ENCODE results near the gene GPN2. TPM values are rescaled to one million over a fixed set of nuclear protein-coding genes. Genes with fewer than 3 reads are reported as not detected.
A peak's percentile ranks its signal among the peaks of the same experiment; 100 is the strongest.
"Not testable (repeated sequence)": the region's sequence is repeated elsewhere in the genome, so short reads cannot be mapped to it uniquely, and the experiment has no call there.

Gene GPN2
- total RNA-seq, 1 donor from 2014 or later, result 12.4 TPM

GRCh38 chr1:26900815-26901511, 10.9 kb upstream of the GPN2 start:
- DNase-seq (ENCODE audit: low read depth, low spot score), result no peak

GRCh38 chr1:26900001-26900814, 10.1 kb upstream of the GPN2 start, which contains the start of gene GPATCH3:
TSS of gene GPATCH3 (minus strand) at chr1:26900467. CDS start at chr1:26900442, 25 bp downstream.
- DNase-seq (ENCODE audit: low read depth, low spot score), result peak; percentile 73

DNA sequence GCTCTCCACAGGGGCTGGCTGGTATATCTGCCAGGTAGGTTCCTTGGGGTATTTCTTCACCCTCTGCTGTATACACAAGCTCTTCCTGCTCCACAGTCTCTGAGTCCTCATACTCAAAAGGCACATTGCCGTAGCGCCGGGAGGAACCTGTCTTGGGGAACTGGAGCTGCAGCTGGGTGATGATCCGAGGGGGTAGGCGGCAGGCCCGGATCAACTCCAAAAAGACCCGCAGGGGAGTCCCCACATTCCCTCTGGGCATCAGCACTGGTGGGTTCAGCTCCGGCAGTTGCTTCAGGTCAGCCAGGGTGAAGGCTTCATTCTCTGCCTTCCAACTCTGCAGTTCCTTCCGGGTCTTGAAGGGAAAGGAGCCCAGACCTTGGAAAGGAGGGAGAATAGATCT, 7.3 kb upstream of the GPN2 start:
- DNase-seq (ENCODE audit: low read depth, low spot score), result no peak

- no peak for DNase-seq (ENCODE audit: low read depth, low spot score)
These were observed 4.2 kb upstream of the GPN2 start for GRCh38 chr1:26894263-26894662.

GRCh38 chr1:26890467-26890796, 349 bp upstream of the GPN2 start:
- DNase-seq (ENCODE audit: low read depth, low spot score), result no peak

GRCh38 chr1:26888231-26888630, 1.9 kb downstream of the GPN2 start:
- no peak for DNase-seq (ENCODE audit: low read depth, low spot score)

DNA sequence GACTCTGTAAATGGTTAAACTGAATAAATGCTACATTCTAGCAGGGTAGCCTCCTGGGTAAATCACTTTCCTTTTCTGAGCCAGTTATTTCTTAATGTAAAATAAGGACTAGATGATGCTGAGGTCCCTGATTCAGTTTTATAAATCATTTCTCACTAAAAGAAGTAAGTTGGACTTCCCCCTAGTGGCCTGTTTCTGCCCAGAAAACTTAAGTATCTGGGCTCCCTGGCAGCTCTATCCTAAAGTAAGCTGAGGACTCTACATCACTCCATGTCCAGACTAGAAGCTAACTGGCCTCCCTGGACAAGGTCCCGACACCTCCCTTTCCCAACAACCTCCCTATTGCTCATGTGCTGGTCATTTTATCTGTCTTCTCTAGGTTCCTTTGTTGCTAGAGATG, 3.0 kb downstream of the GPN2 start:
- DNase-seq (ENCODE audit: low read depth, low spot score), result no peak

DNA sequence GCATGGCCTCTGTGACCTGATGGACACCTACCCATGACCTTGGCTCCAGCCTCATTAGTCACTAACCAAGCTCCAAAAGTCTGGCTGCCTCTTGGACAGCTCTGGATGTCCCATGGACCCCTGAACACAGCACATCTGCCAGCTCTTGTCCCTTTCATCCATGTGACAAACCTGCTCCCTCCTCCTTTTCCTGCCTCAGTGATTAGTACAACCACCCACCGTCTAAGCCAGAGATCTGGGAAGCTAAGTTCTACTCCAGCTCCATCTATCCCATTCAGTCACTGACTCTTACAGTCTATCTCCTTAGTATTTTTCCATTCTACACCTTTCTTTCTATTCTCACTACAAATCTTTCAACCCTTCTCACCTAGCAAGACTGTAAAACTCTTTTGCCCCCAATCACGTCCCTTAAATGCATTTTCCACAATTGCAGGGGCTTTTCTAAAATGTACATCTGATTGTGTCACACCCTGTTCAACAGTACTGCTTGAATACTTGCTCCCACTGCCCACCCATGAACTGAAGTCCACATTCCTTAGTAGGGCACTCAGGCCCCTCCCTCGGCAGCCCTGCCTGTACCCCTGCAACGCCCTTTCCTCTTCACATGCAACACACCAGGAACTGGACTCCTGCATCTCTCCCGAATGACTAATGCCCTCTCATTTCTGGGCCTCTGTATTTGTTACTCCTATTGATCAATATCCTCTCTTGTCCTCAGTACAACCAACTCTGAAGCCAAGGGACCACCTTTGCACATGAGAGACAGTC, 7.2 kb downstream of the GPN2 start:
- DNase-seq (ENCODE audit: low read depth, low spot score), result no peak

GRCh38 chr1:26881611-26882010, 8.5 kb downstream of the GPN2 start:
- DNase-seq (ENCODE audit: low read depth, low spot score), result not testable (repeated sequence)

DNA sequence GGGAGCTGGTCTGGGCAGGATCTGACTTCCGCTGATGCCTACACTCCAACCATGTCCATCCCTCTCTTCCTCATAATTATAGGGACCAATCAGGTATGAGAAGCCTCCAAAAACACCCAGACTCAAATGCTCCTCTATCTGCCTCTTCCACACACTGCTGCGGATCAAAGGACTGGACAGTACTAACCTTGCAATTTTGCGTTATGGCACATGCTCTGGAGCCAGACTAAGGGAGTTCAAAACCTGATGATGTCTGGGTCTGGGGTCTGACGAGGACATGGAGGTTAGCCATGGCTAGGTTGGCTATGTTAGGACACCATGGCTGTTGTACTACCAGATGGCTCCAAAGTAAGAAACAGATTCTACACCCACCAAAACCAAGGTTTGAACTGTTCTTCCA, 10.3 kb downstream of the GPN2 start:
- no peak for DNase-seq (ENCODE audit: low read depth, low spot score)

GRCh38 chr1:26877326-26877725, 12.8 kb downstream of the GPN2 start:
- DNase-seq (ENCODE audit: low read depth, low spot score), result no peak

GRCh38 chr1:26874896-26875295, 15.2 kb downstream of the GPN2 start:
- no peak for DNase-seq (ENCODE audit: low read depth, low spot score)

GRCh38 chr1:26873097-26873496, 17.0 kb downstream of the GPN2 start:
- not testable (repeated sequence) for DNase-seq (ENCODE audit: low read depth, low spot score)

DNA sequence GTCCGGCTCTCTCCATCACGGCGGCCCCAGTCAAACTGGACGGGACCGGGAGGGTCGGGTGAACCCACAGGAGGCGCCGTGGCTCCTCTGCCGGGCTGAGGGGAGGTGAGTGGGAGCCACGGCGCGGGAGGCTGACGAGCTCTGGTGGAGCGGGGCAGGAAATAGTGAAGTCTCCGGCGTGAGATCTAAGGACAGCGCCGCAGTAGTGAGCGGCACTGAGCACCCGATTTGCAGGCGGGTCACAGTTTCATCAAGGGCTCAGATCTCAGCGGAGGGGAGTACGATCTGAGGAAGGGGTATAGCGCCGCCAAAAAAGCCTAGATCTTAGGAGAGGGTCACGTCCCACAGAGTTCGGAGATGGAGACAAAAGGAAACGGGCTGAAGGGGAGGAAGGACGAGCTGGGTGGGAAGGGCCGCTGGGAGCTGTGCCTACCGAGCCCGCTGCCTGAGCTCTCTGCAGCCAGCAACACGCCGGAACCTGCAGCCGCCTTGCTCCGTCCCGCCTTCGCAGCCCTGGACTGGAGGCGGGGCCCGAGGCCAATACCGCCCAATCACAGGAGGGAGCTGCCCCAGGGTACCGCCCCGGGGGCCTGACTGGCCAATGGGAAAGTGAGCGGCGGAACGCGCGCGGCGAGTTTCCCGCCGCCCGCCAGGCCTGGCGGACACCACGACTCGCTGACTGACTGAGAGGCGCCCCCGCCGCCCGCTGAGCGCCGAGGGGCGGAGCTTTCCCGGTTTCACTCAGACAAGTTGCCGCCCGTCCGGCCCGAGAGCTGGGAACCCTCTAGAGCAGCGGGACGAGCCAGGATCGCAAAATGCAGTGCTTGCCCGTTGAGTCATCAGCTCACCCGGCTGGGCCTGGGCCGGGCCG, 25.2 kb downstream of the GPN2 start:
- peak; percentile 90 for DNase-seq (ENCODE audit: low read depth, low spot score)

DNA sequence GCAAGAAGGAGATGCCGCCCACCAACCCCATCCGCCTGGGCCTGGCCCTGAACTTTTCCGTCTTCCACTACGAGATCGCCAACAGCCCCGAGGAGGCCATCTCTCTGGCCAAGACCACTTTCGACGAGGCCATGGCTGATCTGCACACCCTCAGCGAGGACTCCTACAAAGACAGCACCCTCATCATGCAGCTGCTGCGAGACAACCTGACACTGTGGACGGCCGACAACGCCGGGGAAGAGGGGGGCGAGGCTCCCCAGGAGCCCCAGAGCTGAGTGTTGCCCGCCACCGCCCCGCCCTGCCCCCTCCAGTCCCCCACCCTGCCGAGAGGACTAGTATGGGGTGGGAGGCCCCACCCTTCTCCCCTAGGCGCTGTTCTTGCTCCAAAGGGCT, 26.4 kb downstream of the GPN2 start:
- DNase-seq (ENCODE audit: low read depth, low spot score), result no peak

DNA sequence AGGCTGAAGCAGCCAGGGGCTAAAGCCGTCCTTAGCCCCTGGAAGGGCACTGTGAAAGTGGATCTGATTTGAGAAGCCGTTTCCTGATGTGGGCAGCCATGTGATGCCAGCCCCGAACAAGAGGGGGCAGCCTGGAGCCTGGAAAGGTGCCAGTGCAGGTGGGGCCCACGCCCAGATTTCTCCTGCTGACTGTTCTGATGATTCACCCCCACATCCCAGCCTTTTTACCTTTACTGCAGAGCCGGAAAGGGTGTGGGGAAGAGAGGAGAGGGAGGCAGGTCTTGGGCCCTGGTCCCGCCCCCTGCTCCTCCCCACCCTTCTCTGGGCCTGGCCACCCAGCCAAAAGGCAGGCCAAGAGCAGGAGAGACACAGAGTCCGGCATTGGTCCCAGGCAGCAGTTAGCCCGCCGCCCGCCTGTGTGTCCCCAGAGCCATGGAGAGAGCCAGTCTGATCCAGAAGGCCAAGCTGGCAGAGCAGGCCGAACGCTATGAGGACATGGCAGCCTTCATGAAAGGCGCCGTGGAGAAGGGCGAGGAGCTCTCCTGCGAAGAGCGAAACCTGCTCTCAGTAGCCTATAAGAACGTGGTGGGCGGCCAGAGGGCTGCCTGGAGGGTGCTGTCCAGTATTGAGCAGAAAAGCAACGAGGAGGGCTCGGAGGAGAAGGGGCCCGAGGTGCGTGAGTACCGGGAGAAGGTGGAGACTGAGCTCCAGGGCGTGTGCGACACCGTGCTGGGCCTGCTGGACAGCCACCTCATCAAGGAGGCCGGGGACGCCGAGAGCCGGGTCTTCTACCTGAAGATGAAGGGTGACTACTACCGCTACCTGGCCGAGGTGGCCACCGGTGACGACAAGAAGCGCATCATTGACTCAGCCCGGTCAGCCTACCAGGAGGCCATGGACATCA, 27.1 kb downstream of the GPN2 start, which contains the start of gene SFN:
Gene SFN (plus strand): TSS at position 369 of the 904 bp plus-strand sequence. CDS start 64 bp downstream, at position 433.
- DNase-seq (ENCODE audit: low read depth, low spot score), result no peak

DNA sequence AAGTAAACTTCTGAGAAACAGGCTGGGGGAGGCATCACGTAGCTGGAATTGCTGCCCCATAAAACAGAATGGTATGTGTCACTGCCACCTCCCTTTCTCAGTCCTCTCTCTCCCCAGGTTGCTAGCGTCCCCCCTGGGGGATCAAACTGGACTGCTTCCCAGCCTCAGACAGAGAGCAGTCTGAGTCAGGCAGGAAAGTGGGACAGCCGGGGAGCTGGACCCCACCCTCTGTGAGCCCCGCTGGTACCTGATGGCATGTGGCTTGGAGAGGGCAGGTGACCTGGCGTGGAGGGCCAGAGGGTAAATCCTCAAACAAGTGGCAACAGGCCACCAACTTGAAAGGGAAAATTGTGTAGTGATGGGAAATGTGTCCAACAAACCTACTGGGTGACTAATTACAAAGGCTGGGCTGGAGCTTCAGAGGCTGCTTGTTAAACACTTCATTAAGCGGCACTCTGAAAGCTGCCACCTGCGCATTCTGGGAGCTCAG, 28.1 kb downstream of the GPN2 start:
- no peak for DNase-seq (ENCODE audit: low read depth, low spot score)

DNA sequence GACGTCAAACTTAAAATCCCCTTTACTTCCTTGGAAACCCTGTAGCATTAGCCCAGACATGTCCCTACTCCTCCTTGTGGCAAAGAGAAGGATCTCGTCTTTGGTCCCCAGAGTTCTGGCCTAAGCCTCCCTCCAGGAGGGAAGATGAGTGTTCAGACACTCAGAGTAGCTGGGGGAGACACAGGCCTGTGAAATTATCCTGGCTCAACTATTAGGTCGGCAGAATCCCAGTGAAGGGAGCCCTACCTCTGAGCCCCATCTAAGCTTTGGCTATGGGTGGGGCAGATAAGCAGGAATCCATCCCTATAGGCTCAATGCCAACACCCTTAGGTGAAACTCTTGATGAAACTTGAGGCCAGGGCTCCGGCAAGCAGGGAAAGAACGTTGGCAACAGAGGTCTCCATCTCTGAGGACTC, 28.8 kb downstream of the GPN2 start:
- no peak for DNase-seq (ENCODE audit: low read depth, low spot score)

DNA sequence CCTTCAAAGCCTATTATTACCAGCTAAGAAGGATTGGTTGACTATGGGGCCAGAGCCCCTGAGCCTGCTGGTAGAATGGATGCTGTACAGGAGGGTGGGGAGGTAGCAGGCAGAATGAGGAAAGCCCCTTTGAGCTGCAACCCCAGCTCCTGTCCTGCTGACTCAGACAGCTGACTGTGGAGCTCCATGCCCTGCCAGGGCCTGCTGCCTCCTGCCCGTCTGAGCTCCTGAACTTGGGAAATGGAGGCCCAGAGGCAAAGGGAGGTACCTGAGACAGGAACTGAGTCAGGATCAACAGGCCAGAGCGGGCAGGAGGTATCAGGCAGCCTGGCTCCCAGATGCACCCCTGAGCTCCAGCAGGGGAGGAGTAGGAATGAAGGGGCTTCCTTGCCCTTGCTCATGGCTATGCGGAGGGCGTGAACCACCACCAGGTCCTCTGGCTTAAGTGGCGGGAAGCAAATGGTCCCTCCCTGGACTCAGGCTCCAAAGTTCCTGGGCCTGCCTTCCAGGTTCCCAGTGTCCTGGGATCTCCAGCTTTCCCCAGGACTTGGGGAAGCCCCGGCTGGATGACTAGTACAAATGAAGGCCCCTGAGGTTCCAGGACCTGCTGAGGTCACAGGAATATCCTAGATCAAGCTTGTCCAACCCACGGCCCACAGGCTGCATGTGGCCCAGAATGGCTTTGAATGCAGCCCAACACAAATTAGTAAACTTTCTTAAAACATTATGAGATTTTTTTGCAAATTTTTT, 31.0 kb downstream of the GPN2 start:
- no peak for DNase-seq (ENCODE audit: low read depth, low spot score)

Data from pulmonary artery endothelial cell (primary cell).